NCI-H146 (cell line): Measurements from ENCODE around the gene HIP1R.
"Not testable (repeated sequence)": the region's sequence is repeated elsewhere in the genome, so short reads cannot be mapped to it uniquely, and the experiment has no call there.

ENCODE experiments used
- DNase-seq: peaks from one replicate; lab custom pipeline; 2025; lab: John Stamatoyannopoulos, UW

HIP1R gene

GRCh38 chr12:122873540-122873939 lies 38.3 kb downstream of the HIP1R start:
- DNase-seq = no peak

- DNase-seq = no peak
Measured at GRCh38 chr12:122874081-122874480, 38.8 kb downstream of the HIP1R start.

- no peak for DNase-seq
Measured at GRCh38 chr12:122875590-122876220, 40.4 kb downstream of the HIP1R start.

- not testable (repeated sequence) for DNase-seq
Measured at GRCh38 chr12:122876281-122876680, 41.0 kb downstream of the HIP1R start.

GRCh38 chr12:122876731-122877130 lies 41.5 kb downstream of the HIP1R start:
- peak; percentile 30 for DNase-seq

DNA sequence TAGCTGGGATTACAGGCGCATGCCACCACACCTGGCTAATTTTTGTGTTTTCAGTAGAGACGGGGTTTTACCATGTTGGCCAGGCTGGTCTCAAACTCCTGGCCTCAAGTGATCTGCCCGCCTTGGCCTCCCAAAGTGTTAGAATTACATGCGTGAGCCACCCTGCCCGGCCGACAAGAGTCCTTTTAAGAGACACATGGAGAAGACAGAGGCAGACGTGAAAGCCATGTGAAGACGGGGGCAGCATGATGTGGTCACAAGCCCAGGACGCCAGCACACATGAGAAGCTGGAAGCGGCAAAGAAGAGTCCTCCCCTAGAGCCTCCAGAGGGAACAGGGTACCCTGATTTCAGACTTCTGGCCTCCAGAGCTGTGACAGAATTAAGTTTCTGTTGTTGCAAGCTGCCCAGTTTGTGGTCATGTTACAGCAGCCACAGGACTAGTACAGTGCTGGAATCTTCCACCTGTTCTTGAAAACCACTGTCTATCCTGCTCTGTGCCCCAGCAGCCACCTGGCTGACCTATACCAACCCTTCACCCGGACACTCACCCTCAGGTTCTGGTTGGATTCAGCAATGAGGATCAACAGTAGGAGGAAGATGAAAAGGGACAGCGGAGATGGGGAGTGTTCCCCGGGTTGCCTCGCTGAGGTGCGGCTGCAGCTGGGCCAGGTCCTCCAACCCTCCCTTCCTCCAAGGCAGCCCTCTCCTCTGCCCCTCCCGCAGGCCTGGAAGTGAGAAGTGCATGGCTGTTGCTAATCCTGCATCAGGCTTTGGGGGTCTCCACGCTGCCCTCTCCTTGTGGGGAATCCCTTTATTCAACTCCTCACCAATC lies 43.7 kb downstream of the HIP1R start:
- DNase-seq = no peak

DNA sequence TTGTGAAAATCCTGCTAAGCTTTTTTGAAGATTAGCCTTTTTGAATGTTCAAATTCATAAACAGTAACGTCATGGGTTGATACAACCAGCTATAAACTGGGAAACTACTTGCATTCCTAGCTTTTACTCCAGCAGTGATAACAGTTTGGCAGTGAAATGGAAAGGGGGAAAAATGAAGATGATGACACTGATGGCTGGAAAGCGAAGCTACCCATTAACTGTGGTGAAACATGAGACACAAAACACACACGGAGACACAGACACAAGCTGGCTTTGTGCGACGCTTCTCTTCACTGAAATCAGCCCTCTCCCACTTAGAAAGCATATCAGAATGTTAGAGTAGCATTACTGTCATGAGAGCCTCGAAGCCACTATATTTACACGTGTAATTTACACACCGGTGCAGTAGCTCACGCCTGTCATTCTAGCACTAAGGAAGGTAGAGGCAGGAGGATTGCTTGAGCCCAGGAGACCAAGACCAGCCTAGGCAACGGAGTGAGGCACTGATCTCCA lies 45.0 kb downstream of the HIP1R start:
- no peak for DNase-seq

DNA sequence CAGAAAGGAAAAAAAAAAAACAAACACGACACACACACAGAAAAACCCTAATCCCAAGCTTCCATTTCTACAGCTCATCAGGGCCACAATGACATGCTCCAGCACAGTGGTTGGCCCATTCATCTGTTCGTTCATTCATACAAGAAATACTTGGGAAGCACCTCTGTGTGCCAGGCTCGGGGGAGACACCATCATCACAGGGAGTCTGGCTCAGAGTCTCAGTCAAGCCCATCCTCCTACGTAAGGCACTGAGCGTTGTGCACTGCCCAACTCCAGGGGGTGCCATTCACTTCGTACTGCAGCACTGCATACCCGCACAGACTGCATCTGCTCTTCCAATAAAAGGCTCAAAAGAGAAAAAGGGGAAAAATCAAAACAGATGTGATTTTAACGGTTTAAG lies 45.4 kb downstream of the HIP1R start:
- DNase-seq = peak; percentile 34

GRCh38 chr12:122882908-122883558 lies 47.8 kb downstream of the HIP1R start:
- DNase-seq = no peak

DNA sequence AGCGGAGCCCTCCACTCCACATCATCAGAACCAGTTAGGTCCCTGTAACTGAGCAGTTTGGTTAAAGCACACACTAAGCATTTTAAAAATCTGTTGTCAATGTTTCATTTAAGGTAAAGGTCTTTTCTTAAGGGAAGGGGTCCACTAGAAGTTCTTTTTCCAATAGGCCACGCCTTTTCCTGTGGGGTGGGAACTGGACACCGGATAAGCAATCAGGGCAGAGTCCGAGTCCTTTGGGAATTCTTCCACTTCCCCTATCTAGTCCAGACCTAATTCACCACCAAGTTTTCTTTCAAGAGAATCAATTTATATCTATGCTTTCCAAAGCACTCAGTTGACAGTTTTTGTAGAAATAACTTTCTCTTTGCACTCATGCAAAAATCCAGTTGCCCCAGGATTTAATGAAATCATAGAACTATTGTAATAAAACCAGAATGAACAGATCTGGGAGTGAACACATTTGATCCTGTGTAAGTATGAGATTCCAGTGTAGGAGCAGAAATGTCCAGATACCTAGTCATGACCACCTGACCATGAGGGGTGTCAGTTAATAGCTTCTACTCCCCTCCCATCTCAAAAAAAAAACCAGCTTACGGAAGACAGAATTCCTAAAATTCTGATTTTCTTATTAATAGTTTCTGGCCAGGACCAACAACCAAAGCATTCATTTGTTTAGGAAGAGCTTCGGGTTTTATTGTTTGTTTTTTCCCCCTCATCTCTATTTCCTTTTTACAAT lies 49.0 kb downstream of the HIP1R start:
- no peak for DNase-seq

- no peak for DNase-seq
Measured at GRCh38 chr12:122884860-122885259, 49.6 kb downstream of the HIP1R start.

- no peak for DNase-seq
Measured at GRCh38 chr12:122886161-122886560, 50.9 kb downstream of the HIP1R start.

DNA sequence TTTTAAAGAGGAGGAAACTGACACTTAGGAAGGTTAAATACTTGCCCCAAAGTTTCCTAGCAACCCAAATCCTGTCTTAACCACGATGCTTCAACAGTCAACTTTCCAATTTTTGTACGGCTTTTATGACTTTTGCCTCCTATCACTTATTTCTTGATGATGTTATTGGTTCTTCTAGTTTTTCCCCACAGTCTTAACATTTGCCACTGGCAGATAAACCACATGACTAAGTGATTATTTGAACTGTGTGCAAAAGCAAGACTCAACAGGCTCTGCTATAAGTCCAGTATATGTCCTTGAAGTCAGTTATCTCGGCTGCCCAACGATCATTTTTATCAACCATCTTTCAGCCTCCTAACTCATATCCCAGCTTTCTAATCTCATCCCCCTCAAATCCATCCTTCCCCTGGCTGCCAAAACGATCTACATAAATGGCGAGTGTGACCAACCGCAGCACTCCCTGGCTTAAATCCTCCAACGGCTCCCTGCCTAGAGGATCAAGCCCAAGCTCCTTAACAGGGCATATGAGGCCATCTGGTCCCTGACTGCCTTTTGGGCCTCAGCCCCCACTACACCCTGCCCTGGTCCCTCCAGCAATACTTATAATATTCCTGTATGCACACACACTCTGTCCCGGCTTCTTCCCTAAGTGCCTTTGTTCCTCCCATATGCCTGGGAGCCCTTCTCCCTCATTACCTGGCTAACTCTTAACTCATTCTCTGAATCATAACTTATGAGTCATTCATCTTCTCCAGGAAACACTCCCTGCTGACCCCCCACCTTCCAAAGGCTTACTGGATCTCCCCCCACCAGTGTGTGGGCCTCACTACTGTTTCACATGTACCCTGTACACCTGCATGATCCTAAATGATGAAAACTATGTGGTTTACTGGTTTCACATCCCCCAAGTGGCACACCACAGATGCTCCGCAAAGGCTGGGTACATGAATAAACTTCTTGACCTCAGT lies 51.9 kb downstream of the HIP1R start:
- no peak for DNase-seq

DNA sequence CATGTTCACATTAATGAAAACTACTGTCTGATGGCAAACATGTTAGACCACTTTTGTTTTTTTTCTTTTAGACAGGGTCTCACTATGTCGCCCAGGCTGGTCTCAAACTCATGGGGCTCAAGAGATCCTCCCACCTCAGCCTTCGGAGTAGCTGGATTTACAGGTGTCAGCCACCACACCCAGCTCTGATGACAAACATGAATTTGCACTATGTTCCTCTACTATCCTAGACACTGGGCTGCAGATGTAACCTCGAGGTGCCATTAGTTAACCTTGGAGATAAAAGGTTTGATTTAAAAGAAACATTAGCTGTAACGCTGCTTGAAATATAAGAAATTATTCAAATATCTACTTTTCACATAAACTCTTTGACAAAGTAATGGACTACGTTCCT lies 52.6 kb downstream of the HIP1R start:
- no peak for DNase-seq

DNA sequence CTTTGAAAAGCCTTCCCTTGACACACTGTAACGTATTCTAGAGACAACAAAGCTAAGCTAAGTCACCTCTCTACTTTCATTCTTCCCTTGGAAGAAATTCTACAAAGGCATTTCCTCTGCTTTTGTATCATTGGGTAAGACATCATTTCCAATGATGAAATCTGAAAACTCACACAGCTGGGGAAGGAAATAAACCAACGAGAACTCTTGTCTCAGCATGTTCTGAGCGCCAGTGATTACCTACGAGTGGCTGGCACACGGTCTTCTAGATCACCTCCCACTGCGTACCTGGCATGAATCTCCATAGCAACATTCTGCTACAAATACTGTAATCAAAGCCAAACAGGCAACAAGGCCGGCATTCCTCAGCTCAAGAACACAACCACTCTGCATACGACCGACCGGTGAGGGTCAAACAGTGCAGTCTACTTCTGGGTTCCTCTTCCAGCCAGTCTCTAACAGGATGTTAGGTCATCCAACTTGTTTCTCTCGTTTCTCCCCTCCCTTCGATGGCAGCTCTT lies 53.0 kb downstream of the HIP1R start:
- DNase-seq = no peak

- DNase-seq = no peak
Measured at GRCh38 chr12:122889761-122890520, 54.7 kb downstream of the HIP1R start.

DNA sequence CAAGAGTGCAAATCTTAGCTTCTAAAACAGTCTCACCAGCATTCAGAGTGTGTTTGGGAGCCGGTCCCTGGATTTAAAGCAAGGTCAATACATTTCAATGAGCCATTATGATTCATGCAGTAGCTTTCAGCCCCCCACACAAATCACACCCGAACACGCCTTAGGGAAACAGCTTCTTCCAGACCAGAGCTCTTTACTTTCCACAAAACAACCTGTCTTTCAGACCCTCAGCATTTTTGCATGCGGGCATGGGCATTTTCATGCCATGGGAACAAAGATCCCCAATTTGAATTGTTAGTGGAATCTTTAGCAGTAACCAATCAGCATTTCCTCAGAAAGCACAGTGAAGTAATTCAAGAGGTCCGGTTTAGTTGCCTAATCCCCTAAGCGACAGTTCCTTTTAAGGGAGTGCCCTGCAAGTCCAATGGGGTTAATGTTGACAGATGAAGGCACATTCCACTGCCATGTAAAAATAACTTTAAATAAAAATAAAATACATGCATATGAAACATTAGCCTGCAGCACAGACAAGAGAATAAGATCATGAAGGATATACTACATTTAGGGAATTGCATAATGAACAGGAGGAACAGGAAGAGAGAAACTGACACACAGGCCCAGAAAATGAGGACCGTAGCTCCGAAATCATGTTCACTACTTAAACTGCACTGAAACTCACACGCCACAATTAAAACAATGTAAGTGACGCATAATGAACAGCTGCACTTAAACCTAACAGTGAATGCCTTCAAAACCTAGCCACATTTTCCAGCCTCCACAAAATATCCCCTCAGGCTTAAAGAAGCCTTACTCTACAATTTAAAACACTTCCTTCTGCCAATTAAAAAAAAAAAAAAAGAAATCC lies 56.6 kb downstream of the HIP1R start:
- DNase-seq = no peak

GRCh38 chr12:122892724-122893123 lies 57.5 kb downstream of the HIP1R start:
- DNase-seq = not testable (repeated sequence)
